Measurements from ENCODE around the gene HCN1. TPM values are rescaled to one million over a fixed set of nuclear protein-coding genes. Genes with fewer than 3 reads are reported as not detected.

HCN1 gene
- total RNA-seq, 1 experiment from 2014 or later: 0.04 TPM

GRCh38 chr5:45623832-45624231 lies 72.3 kb downstream of the HCN1 start:
- no TSS peak for BruUV-seq (replicated peaks)

GRCh38 chr5:45622365-45622764 lies 73.8 kb downstream of the HCN1 start:
- Histone ChIP-seq H3K36me3 (ENCODE audit: insufficient read depth, low read length, poor library complexity, severe bottlenecking) (no peaks in the 10 kb centered on the region), H3K9me3 (ENCODE audit: low read depth, low read length, poor library complexity, severe bottlenecking) (no peaks in the 10 kb centered on the region), H3K4me1 (ENCODE audit: insufficient read depth, low read length, poor library complexity, severe bottlenecking) (no peaks in the 10 kb centered on the region), H3K4me3 (ENCODE audit: low read depth, low read length, poor library complexity, severe bottlenecking) (no peak overlapping the region), H3K27me3 (replicated peaks; ENCODE audit: insufficient read depth, low read depth, low read length, poor library complexity) (peaks cover 4% of the 10 kb centered on the region), H3K27ac (ENCODE audit: low read depth, low read length, poor library complexity, severe bottlenecking) (no peak overlapping the region)
- DNase-seq (ENCODE audit: low spot score): no peak
- TF ChIP-seq EZH2 (IDR thresholded peaks at IDR 0.05; ENCODE audit: borderline replicate concordance, low read depth, low read length, poor library complexity, severe bottlenecking): no peak
- TF ChIP-seq, protein P1, sequence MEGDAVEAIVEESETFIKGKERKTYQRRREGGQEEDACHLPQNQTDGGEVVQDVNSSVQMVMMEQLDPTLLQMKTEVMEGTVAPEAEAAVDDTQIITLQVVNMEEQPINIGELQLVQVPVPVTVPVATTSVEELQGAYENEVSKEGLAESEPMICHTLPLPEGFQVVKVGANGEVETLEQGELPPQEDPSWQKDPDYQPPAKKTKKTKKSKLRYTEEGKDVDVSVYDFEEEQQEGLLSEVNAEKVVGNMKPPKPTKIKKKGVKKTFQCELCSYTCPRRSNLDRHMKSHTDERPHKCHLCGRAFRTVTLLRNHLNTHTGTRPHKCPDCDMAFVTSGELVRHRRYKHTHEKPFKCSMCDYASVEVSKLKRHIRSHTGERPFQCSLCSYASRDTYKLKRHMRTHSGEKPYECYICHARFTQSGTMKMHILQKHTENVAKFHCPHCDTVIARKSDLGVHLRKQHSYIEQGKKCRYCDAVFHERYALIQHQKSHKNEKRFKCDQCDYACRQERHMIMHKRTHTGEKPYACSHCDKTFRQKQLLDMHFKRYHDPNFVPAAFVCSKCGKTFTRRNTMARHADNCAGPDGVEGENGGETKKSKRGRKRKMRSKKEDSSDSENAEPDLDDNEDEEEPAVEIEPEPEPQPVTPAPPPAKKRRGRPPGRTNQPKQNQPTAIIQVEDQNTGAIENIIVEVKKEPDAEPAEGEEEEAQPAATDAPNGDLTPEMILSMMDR (conservative IDR thresholded peaks at IDR 0.05; ENCODE audit: low read depth, low read length): no peak
- BruUV-seq (replicated peaks): no TSS peak
- CTCF ChIA-PET: no interaction called here
- intact Hi-C loops (cut with micrococcal nuclease; ENCODE audit: unreplicated experiment): no loop called here
- POLR2A ChIA-PET (ENCODE audit: low non-redundant PET): no interaction called here

More at GRCh38 chr5:45623832-45624231, 72.3 kb downstream of the HCN1 start:
- intact Hi-C loops (cut with micrococcal nuclease; ENCODE audit: unreplicated experiment): no loop called here
- no peak overlapping the region for H3K27ac ChIP-seq (ENCODE audit: low read depth, low read length, poor library complexity, severe bottlenecking)
- ChIA-PET CTCF (no interaction called here), POLR2A (ENCODE audit: low non-redundant PET) (interaction anchor here (0.7 kb wide), 1 partner anchor 80 kb away, joined by 3 read pairs; no protein-coding TSS in a partner anchor)
- H3K36me3 ChIP-seq (ENCODE audit: insufficient read depth, low read length, poor library complexity, severe bottlenecking): no peaks in the 10 kb centered on the region
- no peak for DNase-seq (ENCODE audit: low spot score)
- H3K4me3 ChIP-seq (ENCODE audit: low read depth, low read length, poor library complexity, severe bottlenecking): no peak overlapping the region
- no peaks in the 10 kb centered on the region for H3K27me3 ChIP-seq (replicated peaks; ENCODE audit: insufficient read depth, low read depth, low read length, poor library complexity)
- no peaks in the 10 kb centered on the region for H3K9me3 ChIP-seq (ENCODE audit: low read depth, low read length, poor library complexity, severe bottlenecking)
- no peaks in the 10 kb centered on the region for H3K4me1 ChIP-seq (ENCODE audit: insufficient read depth, low read length, poor library complexity, severe bottlenecking)
- TF ChIP-seq, protein P1 (conservative IDR thresholded peaks at IDR 0.05; ENCODE audit: low read depth, low read length): no peak
- no peak for TF ChIP-seq EZH2 (IDR thresholded peaks at IDR 0.05; ENCODE audit: borderline replicate concordance, low read depth, low read length, poor library complexity, severe bottlenecking)

DNA sequence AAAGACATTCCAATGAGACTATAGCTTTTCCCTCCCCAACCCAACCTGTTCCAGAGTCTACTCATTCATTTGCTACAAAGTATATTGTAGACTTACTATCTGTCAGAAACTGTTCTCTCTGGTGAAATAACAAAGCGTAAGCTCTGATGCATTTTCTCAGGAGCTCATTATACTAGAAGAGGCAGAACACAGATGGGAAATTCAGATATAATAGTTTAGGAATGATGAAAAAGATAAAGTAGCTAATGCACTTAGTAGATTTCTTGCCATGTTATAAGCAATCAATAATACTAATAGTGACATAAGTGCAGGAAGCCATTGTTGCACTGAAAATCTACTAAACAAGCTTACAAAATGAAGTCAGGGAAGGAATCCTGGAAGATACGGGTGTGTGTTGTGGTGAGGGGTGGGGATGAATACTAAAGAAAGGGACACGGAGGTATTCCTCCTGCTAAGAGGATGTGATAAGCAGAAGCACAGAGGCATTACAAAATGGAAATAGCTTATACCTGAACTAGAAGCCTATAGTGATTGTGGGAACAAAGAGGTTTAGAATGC lies 78.2 kb downstream of the HCN1 start:
- no peak for TF ChIP-seq EZH2 (IDR thresholded peaks at IDR 0.05; ENCODE audit: borderline replicate concordance, low read depth, low read length, poor library complexity, severe bottlenecking)
- TF ChIP-seq, protein P1 (conservative IDR thresholded peaks at IDR 0.05; ENCODE audit: low read depth, low read length): no peak
- Histone ChIP-seq H3K27ac (ENCODE audit: low read depth, low read length, poor library complexity, severe bottlenecking) (no peak overlapping the region), H3K27me3 (replicated peaks; ENCODE audit: insufficient read depth, low read depth, low read length, poor library complexity) (peaks cover 18% of the 10 kb centered on the region), H3K4me3 (ENCODE audit: low read depth, low read length, poor library complexity, severe bottlenecking) (no peak overlapping the region), H3K4me1 (ENCODE audit: insufficient read depth, low read length, poor library complexity, severe bottlenecking) (no peaks in the 10 kb centered on the region), H3K36me3 (ENCODE audit: insufficient read depth, low read length, poor library complexity, severe bottlenecking) (no peaks in the 10 kb centered on the region), H3K9me3 (ENCODE audit: low read depth, low read length, poor library complexity, severe bottlenecking) (no peaks in the 10 kb centered on the region)
- DNase-seq (ENCODE audit: low spot score): no peak
- no TSS peak for BruUV-seq (replicated peaks)
- intact Hi-C loops (cut with micrococcal nuclease; ENCODE audit: unreplicated experiment): no loop called here
- ChIA-PET CTCF (no interaction called here), POLR2A (ENCODE audit: low non-redundant PET) (no interaction called here)

Data from A673 (cell line).